Peyer's patch (tissue), 4 donors: ENCODE results near the gene NUAK1.

Experiments
- CTCF ChIP-seq, 6 experiments: fragments of 450-650 bp in 4 of 6; fragments of 200-600 bp in 2 of 6; sonication (generic) in 1 of 6; IDR thresholded peaks; one replicate each; pipeline ENCODE4 v1.5.1; 2017 to 2019; ENCODE audit warnings: antibody characterized with exemption in 6 of 6, mild to moderate bottlenecking in 3 of 6, moderate library complexity in 1 of 6
- POLR2A ChIP-seq, 2 donors: fragments of 450-650 bp; IDR thresholded peaks; one replicate each; pipeline ENCODE4 v1.5.1; 2017; ENCODE audit warnings: antibody characterized with exemption in 2 of 2, mild to moderate bottlenecking in 2 of 2, moderate library complexity in 2 of 2

- TF ChIP-seq CTCF (IDR thresholded peaks at IDR 0.05) (no peak), POLR2A (IDR thresholded peaks at IDR 0.05) (no peak)
These were observed 89.6 kb downstream of the NUAK1 start for GRCh38 chr12:106049105-106049504.
